IMR-90 (cell line): ENCODE results near the gene PALM. TPM values are rescaled to one million over a fixed set of nuclear protein-coding genes. Genes with fewer than 3 reads are reported as not detected.

Experiments used
- ATAC-seq: fragments of 200-7000 bp; cut with Tn5 transposase; 2 replicates; pipeline ENCODE4 v1.9.1; 2020; ENCODE audit warnings: low read depth, mild to moderate bottlenecking, moderate library complexity
- BruUV-seq: library from RNA; stranded (reverse); fragments of 400-500 nt; replicated peaks from 2 replicates; lab custom pipeline; 2021; lab: Mats Ljungman, UMichigan
- CTCF ChIA-PET: fragments of 300-600 bp; formaldehyde crosslinking; extraction: SDS; loops from one replicate; lab custom pipeline; 2021; ENCODE audit warnings: antibody characterized with exemption; lab: Yijun Ruan, JAX
- POLR2A ChIA-PET: fragments of 300-600 bp; sonication (Branson Sonifier 250); formaldehyde crosslinking; loops from one replicate; lab custom pipeline; 2022; ENCODE audit warnings: antibody characterized with exemption; ENCODE audit not compliant: unreplicated experiment; lab: Charles Lee
- DNase-seq: peaks from one replicate; pipeline ENCODE4 v3.0.0; 2013
- H2AFZ ChIP-seq: replicated peaks from 2 replicates; pipeline ENCODE3; 2013; ENCODE audit warnings: low read length, mild to moderate bottlenecking; ENCODE audit not compliant: poor library complexity
- H2AK5ac ChIP-seq: 2 replicates; pipeline ENCODE4 v1.6.1; 2013; ENCODE audit warnings: low read depth, low read length, inconsistent platforms
- H2AK9ac ChIP-seq: replicated peaks from 2 replicates; pipeline ENCODE3; 2013; ENCODE audit warnings: mild to moderate bottlenecking, low read depth, low read length, moderate library complexity; ENCODE audit not compliant: poor library complexity
- H2BK120ac ChIP-seq: 2 replicates; pipeline ENCODE4 v1.6.1; 2013; ENCODE audit warnings: low read depth, low read length, inconsistent platforms
- H2BK15ac ChIP-seq: 3 replicates; pipeline ENCODE4 v1.6.1; 2013; ENCODE audit warnings: low read depth, low read length, inconsistent platforms
- H2BK20ac ChIP-seq: 2 replicates; pipeline ENCODE4 v1.6.1; 2013; ENCODE audit warnings: low read depth, mild to moderate bottlenecking, inconsistent platforms, low read length, moderate library complexity
- H2BK5ac ChIP-seq: 2 replicates; pipeline ENCODE4 v1.6.1; 2013; ENCODE audit warnings: mild to moderate bottlenecking, low read depth, low read length, inconsistent platforms; ENCODE audit not compliant: poor library complexity, severe bottlenecking
- H3K14ac ChIP-seq: replicated peaks from 2 replicates; pipeline ENCODE4 v1.6.1; 2013; ENCODE audit warnings: low read depth, low read length, inconsistent platforms
- H3K18ac ChIP-seq: 2 replicates; pipeline ENCODE4 v1.6.1; 2013; ENCODE audit warnings: low read depth, low read length, control low read depth
- H3K23ac ChIP-seq: 2 replicates; pipeline ENCODE4 v1.6.1; 2013; ENCODE audit warnings: low read depth, low read length, inconsistent platforms
- H3K27ac ChIP-seq: 2 replicates; pipeline ENCODE4 v1.5.1; 2013; ENCODE audit warnings: mild to moderate bottlenecking, control low read depth, low read length; ENCODE audit not compliant: insufficient read depth
- H3K27me3 ChIP-seq: 2 replicates; pipeline ENCODE4 v1.6.1; 2013; ENCODE audit warnings: low read length; ENCODE audit not compliant: control insufficient read depth, insufficient read depth
- H3K36me3 ChIP-seq: 2 replicates; pipeline ENCODE4 v1.6.1; 2013; ENCODE audit warnings: low read length, mixed read lengths; ENCODE audit not compliant: control insufficient read depth, insufficient read depth
- H3K4ac ChIP-seq: 2 replicates; pipeline ENCODE4 v1.6.1; 2013; ENCODE audit warnings: low read depth, low read length, inconsistent platforms
- H3K4me1 ChIP-seq: 2 replicates; pipeline ENCODE4 v1.6.1; 2013; ENCODE audit warnings: low read length, mixed read lengths; ENCODE audit not compliant: control insufficient read depth, insufficient read depth
- H3K4me2 ChIP-seq: 2 replicates; pipeline ENCODE4 v1.6.1; 2013; ENCODE audit warnings: low read depth, mild to moderate bottlenecking, control low read depth, low read length, moderate library complexity
- H3K4me3 ChIP-seq: 2 replicates; pipeline ENCODE4 v1.5.1; 2013; ENCODE audit warnings: low read depth, mild to moderate bottlenecking, control low read depth, low read length, moderate library complexity; ENCODE audit not compliant: insufficient read depth
- H3K56ac ChIP-seq: 2 replicates; pipeline ENCODE4 v1.6.1; 2013; ENCODE audit warnings: low read length, inconsistent platforms; ENCODE audit not compliant: insufficient read depth; ENCODE audit errors: extremely low read depth
- H3K79me1 ChIP-seq, 2 experiments: 2 replicates each; pipeline ENCODE4 v1.6.1; 2013; ENCODE audit warnings: low read length in 2 of 2, inconsistent platforms in 1 of 2, low read depth in 1 of 2
- H3K9ac ChIP-seq: 2 replicates; pipeline ENCODE4 v1.6.1; 2013; ENCODE audit warnings: low read depth, low read length, control low read depth
- H3K9me1 ChIP-seq: 2 replicates; pipeline ENCODE4 v1.6.1; 2013; ENCODE audit warnings: low read length, inconsistent platforms; ENCODE audit not compliant: insufficient read depth
- H3K9me3 ChIP-seq: 2 replicates; pipeline ENCODE4 v1.6.1; 2013; ENCODE audit warnings: low read length; ENCODE audit not compliant: control insufficient read depth, insufficient read depth
- H4K20me1 ChIP-seq: 2 replicates; pipeline ENCODE4 v1.6.1; 2013; ENCODE audit warnings: low read length, inconsistent platforms; ENCODE audit not compliant: insufficient read depth
- H4K5ac ChIP-seq: 2 replicates; pipeline ENCODE4 v1.6.1; 2013; ENCODE audit warnings: mild to moderate bottlenecking, low read depth, low read length, control low read depth
- H4K8ac ChIP-seq, 2 experiments: 2 replicates each; pipeline ENCODE4 v1.6.1; 2013; ENCODE audit warnings: low read depth in 2 of 2, low read length in 2 of 2, control low read depth in 1 of 2, inconsistent platforms in 1 of 2
- H4K91ac ChIP-seq: 2 replicates; pipeline ENCODE4 v1.6.1; 2013; ENCODE audit warnings: low read depth, low read length, inconsistent platforms; ENCODE audit not compliant: insufficient read depth
- CTCF ChIP-seq: conservative IDR thresholded peaks from 2 replicates; pipeline ENCODE4 v1.5.1; 2012; ENCODE audit warnings: mild to moderate bottlenecking, low read depth, low read length, improper control_type of control experiment
- FOS ChIP-seq: fragments of 150-350 bp; IDR thresholded peaks from 2 replicates; pipeline ENCODE4 v1.6.1; 2016; ENCODE audit warnings: low read depth, low read length
- MAZ ChIP-seq: IDR thresholded peaks from 2 replicates; pipeline ENCODE4 v1.6.1; 2012; ENCODE audit warnings: low read depth, mild to moderate bottlenecking, low read length, improper control_type of control experiment, moderate library complexity, borderline replicate concordance
- RAD21 ChIP-seq: IDR thresholded peaks from 2 replicates; pipeline ENCODE4 v1.6.1; 2012; ENCODE audit warnings: low read length, improper control_type of control experiment
- RFX5 ChIP-seq: IDR thresholded peaks from 2 replicates; pipeline ENCODE4 v1.8.0; 2012; ENCODE audit warnings: low read depth, mild to moderate bottlenecking, low read length, moderate library complexity
- SMC3 ChIP-seq: fragments of 150-350 bp; IDR thresholded peaks from 2 replicates; pipeline ENCODE4 v1.6.1; 2016; ENCODE audit warnings: low read depth, mild to moderate bottlenecking, antibody characterized with exemption, low read length, moderate library complexity
- USF2 ChIP-seq: fragments of 150-350 bp; IDR thresholded peaks from 2 replicates; pipeline ENCODE4 v1.6.1; 2017; ENCODE audit warnings: mild to moderate bottlenecking, antibody characterized with exemption, low read length, low read depth
- WGBS, 2 experiments: methylation state at CpG; one replicate each; pipeline versions ENCODE4 v1.1.5 to v1.1.7; 2013; ENCODE audit warnings: missing lambda C conversion rate in 2 of 2; ENCODE audit not compliant: insufficient read length in 1 of 2; ENCODE audit errors: extremely low coverage in 2 of 2; 5-methylcytosine and 5-hydroxymethylcytosine counted together
- dilution Hi-C: fragments of 300-500 bp; cut with HindIII; formaldehyde crosslinking; loops from one replicate; pipeline ENCODE4 v1.14.3; 2018; ENCODE audit warnings: low sequenced_read_pairs; ENCODE audit not compliant: unreplicated experiment
- in situ Hi-C: fragments of 300-500 bp; cut with MboI; formaldehyde crosslinking; loops from 3 replicates; pipeline ENCODE4 v1.14.3; 2019; ENCODE audit warnings: low sequenced_read_pairs, inconsistent platforms, mixed read lengths
- intact Hi-C: fragments of 100-400 bp; cut with micrococcal nuclease; formaldehyde crosslinking; loops from 2 replicates; pipeline ENCODE4 v1.10.0; 2022
- polyA plus RNA-seq, 3 experiments: library from polyadenylated mRNA; depleted of rRNA; stranded (reverse); fragments of >200 nt; gene quantifications; 2 replicates each; pipeline ENCODE4 v1.2.3, GENCODE V29; 2012; ENCODE audit warnings: low replicate concordance in 1 of 3
- total RNA-seq: library from RNA; depleted of rRNA; stranded (reverse); fragments of >200 nt; gene quantifications from 2 replicates; pipeline ENCODE4 v1.2.3, GENCODE V29; 2012

The PALM gene
- total and polyA plus RNA-seq, 2 of the 4 experiments (the other 2 are of a cell fraction), result 2.2 to 7.4 TPM

GRCh38 chr19:756821-757688 lies 48.3 kb downstream of the PALM start:
- Histone ChIP-seq H3K23ac (no peak overlapping the region), H3K27me3 (no peaks in the 10 kb centered on the region; the same call in 1 of the 2 replicates), H3K36me3 (no peaks in the 10 kb centered on the region), H2BK120ac (no peak overlapping the region), H3K4me1 (peaks cover 7% of the 10 kb centered on the region), H3K79me1 (no peaks in the 10 kb centered on the region), H2BK20ac (no peak overlapping the region), H2BK15ac (no peak overlapping the region), H3K18ac (no peak overlapping the region), H3K27ac (no peak overlapping the region), H3K9me3 (peaks cover 16% of the 10 kb centered on the region; the same call in 1 of the 2 replicates), H2AK5ac (no peak overlapping the region), H4K8ac (no peak overlapping the region), H3K4ac (no peak overlapping the region), H4K5ac (no peak overlapping the region), H3K4me2 (no peak overlapping the region), H2BK5ac (no peak overlapping the region), H4K91ac (no peak overlapping the region), H2AFZ (no peak overlapping the region), H2AK9ac (no peak overlapping the region), H3K14ac (no peak overlapping the region), H4K20me1 (0 out of 2 replicates have a peak, but pooled peaks cover under 1% of the 10 kb centered on the region), H3K9ac (no peak overlapping the region), H3K9me1 (peaks cover 3% of the 10 kb centered on the region; the same call in 1 of the 2 replicates), H3K4me3 (no peak overlapping the region), H3K56ac (no peak overlapping the region)
- BruUV-seq, result no TSS peak
- no peak for DNase-seq
- intact Hi-C loops, result no loop called here
- ATAC-seq, result no peak
- TF ChIP-seq USF2 (no peak), CTCF (no peak), MAZ (no peak), RFX5 (no peak), SMC3 (no peak), RAD21 (no peak), FOS (no peak)
- 90% methylated on average over 19 of the region's 36 CpGs; no CpG with 5 or more reads in 1 of the 2 experiments for WGBS, 2 experiments
- dilution Hi-C loops, result no loop called here
- POLR2A ChIA-PET, result no interaction called here
- CTCF ChIA-PET, result no interaction called here
- in situ Hi-C loops, result no loop called here
